ENCODE measurements around the gene KBTBD12. TPM values are rescaled to one million over a fixed set of nuclear protein-coding genes. Genes with fewer than 3 reads are reported as not detected.
A peak's percentile ranks its signal among the peaks of the same experiment; 100 is the strongest.

The KBTBD12 gene
- total and polyA plus RNA-seq, 10 donors = 0.03 to 0.51 (median 0.08) TPM; not detected in 4

DNA sequence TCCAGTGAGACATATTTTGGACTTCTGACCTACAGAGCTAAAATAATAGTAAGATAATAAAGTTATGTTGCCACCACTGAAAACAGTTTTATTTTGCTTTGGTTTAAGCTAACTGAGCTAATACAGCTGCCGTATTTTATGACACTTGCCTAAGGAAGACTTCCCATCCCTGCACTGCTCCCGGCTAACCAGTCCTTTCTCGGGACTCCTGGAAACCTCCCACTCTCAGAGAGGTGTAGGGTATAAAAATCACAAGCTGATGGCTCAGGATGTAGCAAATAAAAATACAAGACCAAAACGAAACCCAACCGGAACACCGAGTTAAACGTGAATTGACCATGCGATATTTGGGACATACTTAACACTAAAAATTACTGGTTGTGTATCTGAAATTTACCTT lies 448 bp upstream of the KBTBD12 start:
- H3K4me1 ChIP-seq = peaks cover 0 to 14% (median 8%) of the 10 kb centered on the region in 6 donors
- intact Hi-C loops (cut with DNase I; ENCODE audit: low total_unique reads) = no loop called here
- WGBS, 5 donors = 57 to 81% (median 79%) methylated on average over 8 of the region's 8 CpGs
- H3K27me3 ChIP-seq (replicated peaks in 1 of 7) = peaks cover 0 to 67% (median 16%) of the 10 kb centered on the region in 7 donors
- H3K36me3 ChIP-seq = no peaks in the 10 kb centered on the region
- TF ChIP-seq, protein P1, sequence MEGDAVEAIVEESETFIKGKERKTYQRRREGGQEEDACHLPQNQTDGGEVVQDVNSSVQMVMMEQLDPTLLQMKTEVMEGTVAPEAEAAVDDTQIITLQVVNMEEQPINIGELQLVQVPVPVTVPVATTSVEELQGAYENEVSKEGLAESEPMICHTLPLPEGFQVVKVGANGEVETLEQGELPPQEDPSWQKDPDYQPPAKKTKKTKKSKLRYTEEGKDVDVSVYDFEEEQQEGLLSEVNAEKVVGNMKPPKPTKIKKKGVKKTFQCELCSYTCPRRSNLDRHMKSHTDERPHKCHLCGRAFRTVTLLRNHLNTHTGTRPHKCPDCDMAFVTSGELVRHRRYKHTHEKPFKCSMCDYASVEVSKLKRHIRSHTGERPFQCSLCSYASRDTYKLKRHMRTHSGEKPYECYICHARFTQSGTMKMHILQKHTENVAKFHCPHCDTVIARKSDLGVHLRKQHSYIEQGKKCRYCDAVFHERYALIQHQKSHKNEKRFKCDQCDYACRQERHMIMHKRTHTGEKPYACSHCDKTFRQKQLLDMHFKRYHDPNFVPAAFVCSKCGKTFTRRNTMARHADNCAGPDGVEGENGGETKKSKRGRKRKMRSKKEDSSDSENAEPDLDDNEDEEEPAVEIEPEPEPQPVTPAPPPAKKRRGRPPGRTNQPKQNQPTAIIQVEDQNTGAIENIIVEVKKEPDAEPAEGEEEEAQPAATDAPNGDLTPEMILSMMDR (IDR thresholded peaks at IDR 0.05 in 8 of 11, conservative IDR thresholded peaks at IDR 0.05 in 3 of 11) = no peak
- TF ChIP-seq POLR2AphosphoS5 (IDR thresholded peaks at IDR 0.05) (no peak), POLR2A (IDR thresholded peaks at IDR 0.05) (no peak)
- H3K27ac ChIP-seq = no peak overlapping the region
- peaks cover 0 to 7% (median 4%) of the 10 kb centered on the region in 8 donors for H3K9me3 ChIP-seq
- H3K4me3 ChIP-seq = peak overlapping the region in 3 of 8 donors; percentile 29 to 56 (median 42)
- no peak for DNase-seq

DNA sequence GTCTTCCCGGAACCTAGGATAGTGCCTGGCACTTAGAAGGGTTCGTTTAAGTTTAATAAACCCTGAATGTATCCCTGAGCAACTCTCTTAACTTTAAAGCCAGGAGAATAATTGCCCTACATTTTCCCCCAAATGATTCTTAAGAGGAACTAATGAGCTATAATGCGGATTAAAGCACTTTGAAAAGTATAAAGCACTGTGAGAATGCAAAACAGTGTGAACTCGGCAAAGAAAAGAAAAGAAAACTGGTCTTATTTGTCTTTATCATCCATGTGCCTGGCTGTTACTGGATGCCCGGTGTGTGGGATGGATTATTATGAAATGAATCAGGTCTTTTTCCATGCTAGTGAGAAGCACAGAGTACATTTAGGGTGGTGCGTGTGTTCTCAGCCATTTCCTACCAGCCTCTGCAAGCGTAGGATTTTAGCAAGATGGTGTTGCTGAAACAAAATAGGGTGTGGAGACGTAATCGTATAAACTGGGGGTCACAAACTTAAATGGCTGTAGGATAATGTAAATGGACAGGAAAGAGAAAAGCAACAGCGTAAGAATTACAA lies 983 bp downstream of the KBTBD12 start:
- H3K27ac ChIP-seq = no peak overlapping the region
- peak overlapping the region in 1 of 8 donors; percentile 27 for H3K4me3 ChIP-seq

DNA sequence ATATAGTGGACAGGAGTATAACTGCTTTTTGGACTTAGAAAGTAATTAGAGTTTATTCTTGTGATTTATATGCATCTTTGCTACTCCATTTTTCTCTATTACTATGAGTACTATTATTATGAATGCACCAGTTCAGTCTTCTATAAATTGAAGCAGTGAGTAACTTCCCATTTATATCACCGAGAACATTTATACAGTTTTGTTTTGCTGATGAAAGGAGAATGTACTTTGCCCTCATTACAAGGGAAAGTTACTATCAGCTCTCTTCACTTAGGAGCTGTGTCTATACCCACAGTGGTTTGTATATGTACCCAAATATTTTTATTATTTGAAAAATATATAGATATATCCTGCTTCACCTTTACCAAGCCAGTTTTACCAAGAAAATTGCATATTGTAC lies 5.7 kb downstream of the KBTBD12 start:
- Histone ChIP-seq H3K4me1 (peaks cover 0 to 5% (median 0%) of the 10 kb centered on the region in 6 donors), H3K9me3 (no peaks in the 10 kb centered on the region), H3K36me3 (no peaks in the 10 kb centered on the region), H3K4me3 (no peak overlapping the region), H3K27me3 (replicated peaks in 1 of 7) (peaks cover 0 to 18% (median 4%) of the 10 kb centered on the region in 7 donors), H3K27ac (no peak overlapping the region)
- WGBS, 5 donors = 73 to 89% (median 77%) methylated on average over 1 of the region's 1 CpG
- DNase-seq = no peak
- TF ChIP-seq, protein P1 (IDR thresholded peaks at IDR 0.05 in 8 of 11, conservative IDR thresholded peaks at IDR 0.05 in 3 of 11) = no peak
- TF ChIP-seq POLR2A (IDR thresholded peaks at IDR 0.05) (no peak), POLR2AphosphoS5 (IDR thresholded peaks at IDR 0.05) (no peak)
- intact Hi-C loops (cut with DNase I; ENCODE audit: low total_unique reads) = no loop called here

More for the DNA sequence above, 983 bp downstream of the KBTBD12 start:
- H3K4me1 ChIP-seq = peaks cover 0 to 14% (median 8%) of the 10 kb centered on the region in 6 donors
- intact Hi-C loops (cut with DNase I; ENCODE audit: low total_unique reads) = no loop called here
- peaks cover 0 to 62% (median 16%) of the 10 kb centered on the region in 7 donors for H3K27me3 ChIP-seq (replicated peaks in 1 of 7)
- 81 to 85% (median 83%) methylated on average over 10 of the region's 10 CpGs for WGBS, 5 donors
- H3K9me3 ChIP-seq = peaks cover 0 to 7% (median 4%) of the 10 kb centered on the region in 8 donors
- no peak for DNase-seq
- TF ChIP-seq, protein P1 (IDR thresholded peaks at IDR 0.05 in 8 of 11, conservative IDR thresholded peaks at IDR 0.05 in 3 of 11) = no peak
- TF ChIP-seq POLR2A (IDR thresholded peaks at IDR 0.05) (no peak), POLR2AphosphoS5 (IDR thresholded peaks at IDR 0.05) (no peak)
- H3K36me3 ChIP-seq = no peaks in the 10 kb centered on the region

DNA sequence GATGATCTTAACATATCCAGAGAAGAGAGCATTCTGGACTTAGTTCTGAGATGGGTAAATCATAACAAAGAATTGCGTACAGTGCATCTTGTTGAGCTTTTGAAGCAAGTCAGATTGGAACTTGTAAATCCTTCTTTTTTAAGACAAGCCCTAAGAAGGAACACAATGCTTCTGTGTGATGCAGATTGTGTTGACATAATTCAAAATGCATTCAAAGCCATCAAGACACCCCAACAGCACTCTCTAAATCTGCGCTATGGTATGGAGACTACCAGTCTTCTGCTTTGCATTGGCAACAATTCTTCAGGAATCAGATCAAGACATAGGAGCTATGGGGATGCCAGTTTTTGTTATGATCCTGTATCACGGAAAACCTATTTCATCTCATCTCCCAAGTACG lies 8.6 kb downstream of the KBTBD12 start:
- H3K4me1 ChIP-seq = peaks cover 0 to 5% (median 0%) of the 10 kb centered on the region in 6 donors
- H3K9me3 ChIP-seq = no peaks in the 10 kb centered on the region
- no peak for DNase-seq
- H3K4me3 ChIP-seq = no peak overlapping the region
- H3K36me3 ChIP-seq = no peaks in the 10 kb centered on the region
- TF ChIP-seq, protein P1 (IDR thresholded peaks at IDR 0.05 in 8 of 11, conservative IDR thresholded peaks at IDR 0.05 in 3 of 11) = no peak
- TF ChIP-seq POLR2A (IDR thresholded peaks at IDR 0.05) (no peak), POLR2AphosphoS5 (IDR thresholded peaks at IDR 0.05) (no peak)
- H3K27ac ChIP-seq = no peak overlapping the region
- intact Hi-C loops (cut with DNase I; ENCODE audit: low total_unique reads) = no loop called here
- 94 to 98% (median 96%) methylated on average over 4 of the region's 4 CpGs for WGBS, 5 donors
- no peaks in the 10 kb centered on the region for H3K27me3 ChIP-seq (replicated peaks in 1 of 7)

Measured in spleen (tissue), 11 donors.